UCSD-AML1 (cell line): ENCODE results near the gene UBE2D2.

ENCODE experiments used
- DNase-seq: peaks from one replicate; lab custom pipeline; 2025; ENCODE audit not compliant: unreplicated experiment; lab: John Stamatoyannopoulos, UW

Gene UBE2D2

DNA sequence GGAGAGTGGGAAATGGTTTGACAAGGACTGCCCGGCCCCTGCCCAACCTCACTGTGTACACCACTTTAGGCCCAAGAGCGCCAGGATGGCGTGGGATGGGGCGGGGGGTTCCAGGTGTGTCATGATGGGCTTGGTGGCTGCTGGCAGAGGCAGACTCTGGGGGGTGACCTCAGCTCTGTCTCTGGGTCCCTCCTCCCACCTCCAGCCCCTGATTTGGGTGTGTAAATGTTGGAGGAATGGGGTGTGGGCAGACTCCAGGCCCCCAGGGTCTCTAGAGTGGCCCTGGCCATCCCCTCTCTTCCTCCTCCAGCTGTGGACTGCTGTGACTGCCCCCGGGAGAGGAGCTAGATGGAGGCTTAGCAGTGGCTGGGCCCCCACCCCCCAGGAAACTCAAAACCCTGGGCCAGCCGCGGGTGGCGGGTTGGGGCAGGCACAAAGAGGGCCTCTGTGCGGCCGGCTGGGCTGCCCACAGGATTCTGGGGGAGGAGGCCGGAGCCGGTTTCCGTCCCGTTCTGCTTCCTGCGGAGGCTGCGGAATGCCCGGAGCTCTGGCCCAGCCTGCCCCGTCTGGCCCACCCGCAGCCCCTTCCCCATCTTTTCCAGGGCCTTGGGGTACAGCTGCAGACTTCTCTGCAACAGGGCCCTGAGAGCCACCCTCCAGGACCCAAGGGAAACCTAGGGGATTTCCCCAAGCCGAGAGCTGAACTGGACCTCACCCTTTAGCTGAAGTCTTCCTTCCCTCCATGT is 110.1 kb downstream of the UBE2D2 start:
- DNase-seq, result peak; percentile 86

DNA sequence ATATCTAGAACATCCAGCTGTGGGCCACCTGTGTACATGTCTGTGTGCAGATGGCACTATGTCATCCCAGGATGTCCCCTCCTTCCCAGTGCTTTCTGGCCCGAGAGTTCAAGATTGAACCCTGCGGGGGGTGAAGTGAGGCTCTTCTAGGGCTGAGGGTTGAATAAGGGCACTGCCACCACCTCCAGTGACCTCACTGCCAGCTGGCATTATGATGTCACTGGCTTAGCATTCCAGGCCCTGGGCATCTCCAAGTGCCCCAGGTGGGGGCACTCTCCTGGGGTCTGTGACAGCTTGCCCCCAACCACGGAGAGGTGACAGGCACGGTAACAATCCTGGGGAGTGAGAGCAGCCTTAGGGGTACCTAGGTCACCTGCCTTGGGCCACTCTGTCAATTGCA is 114.1 kb downstream of the UBE2D2 start:
- no peak for DNase-seq

DNA sequence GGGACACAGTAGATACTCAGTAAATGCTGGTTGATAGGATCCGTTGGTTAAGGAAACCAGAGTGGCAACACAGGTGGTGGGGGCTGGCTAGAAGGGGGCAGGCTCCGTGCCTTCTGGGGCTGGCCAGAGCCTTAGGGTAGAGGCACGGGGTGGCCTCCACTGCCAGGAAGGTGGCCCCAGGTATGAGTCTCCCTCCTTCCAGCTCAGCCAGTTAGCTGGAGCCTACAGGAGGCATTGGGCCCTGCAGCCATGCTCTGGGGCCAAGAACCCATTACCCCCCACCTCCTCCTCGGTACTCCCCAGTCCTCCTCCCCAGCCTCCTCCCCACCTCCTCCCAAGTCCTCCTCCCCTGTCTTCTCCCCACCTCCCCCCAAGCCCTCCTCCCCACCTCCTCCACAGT is 114.7 kb downstream of the UBE2D2 start:
- DNase-seq, result no peak

DNA sequence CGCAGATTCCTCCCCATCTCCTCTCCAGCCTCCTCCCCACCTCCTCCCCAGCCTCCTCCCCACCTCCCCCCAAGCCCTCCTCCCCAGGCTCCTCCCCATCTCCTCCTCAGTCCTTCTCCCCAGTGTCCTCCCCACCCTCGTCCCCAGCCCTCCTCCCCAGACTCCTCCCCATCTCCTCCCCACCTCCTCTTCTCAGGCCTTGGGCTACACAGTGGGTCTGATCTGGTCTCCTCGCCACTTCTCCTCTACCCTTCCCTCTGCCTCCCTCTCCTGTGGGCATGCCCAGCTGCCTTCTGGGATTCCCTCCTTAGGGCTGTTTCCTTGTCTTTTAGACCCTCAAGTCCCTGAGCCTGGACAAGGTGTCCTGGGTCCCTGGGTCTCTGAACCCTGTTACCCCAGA is 115.3 kb downstream of the UBE2D2 start:
- no peak for DNase-seq

DNA sequence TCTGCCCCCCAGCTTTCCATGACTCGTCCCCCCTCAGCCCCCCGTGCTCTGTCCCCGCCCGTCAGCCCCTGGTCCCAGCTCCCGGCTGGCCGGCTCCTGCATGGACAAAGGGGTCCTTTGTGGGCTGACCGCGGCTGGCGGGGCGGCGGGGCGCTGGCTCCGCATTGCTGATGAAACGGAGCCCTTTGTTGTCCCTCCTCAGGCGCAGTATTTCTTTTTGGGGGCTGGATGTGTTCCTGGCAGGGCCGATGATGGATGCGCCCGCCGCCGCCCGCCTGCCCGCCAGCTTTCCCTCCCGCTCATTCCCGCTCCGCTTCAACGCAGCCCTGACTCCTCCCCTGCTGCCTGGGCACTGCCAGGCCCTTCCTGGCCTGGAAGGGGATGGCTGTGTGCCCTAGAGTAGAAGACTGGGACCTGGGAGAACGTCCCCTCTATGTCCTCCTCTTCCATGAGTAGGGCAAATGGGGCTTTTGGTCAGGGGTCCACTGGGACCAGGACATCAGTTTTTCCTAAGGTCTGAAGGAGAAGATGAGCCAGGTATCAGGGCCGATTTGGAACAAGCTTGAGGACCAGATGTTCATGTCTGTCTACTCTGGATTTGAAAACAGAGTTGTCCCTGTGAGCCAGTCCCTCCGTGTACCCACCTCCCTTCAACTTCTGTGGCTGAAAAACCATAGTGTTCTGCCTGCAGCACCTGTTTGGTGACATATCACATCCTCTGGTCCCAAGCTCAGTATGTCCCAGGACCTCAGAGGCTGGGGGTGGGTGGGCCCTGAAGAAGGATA is 116.0 kb downstream of the UBE2D2 start:
- DNase-seq, result no peak
